Measurements from ENCODE around the gene APOL6.
"Not testable (repeated sequence)": the region's sequence is repeated elsewhere in the genome, so short reads cannot be mapped to it uniquely, and the experiment has no call there.

Gene APOL6

DNA sequence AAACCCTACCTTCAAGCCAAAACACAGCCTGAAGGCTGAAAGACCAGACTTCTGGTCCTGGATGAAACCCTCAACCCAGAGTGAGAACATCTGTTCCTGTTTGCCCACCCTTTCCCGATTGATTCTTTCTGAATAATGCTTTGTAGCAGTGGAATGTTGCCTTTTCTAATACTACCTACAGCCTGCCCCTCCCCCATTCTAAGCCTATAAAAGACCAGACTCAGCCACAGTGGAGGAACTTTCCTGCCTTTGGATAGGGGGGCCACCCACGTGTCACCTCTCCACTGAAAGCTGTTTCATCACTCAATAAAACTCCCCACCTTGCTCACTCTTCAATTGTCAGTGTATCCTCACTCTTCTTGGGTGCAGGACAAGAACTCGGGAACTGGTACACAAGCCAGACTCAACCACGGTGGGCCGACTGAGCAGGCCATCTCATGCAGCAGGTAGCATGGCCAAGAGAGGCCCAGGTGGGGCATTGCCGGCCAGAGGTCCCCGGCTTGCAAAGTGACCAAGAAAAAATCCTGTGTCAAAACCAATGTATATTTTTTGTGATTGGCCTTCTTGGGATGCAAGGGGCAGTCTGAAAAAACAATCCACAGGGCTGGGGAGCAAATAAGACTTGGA is 6.6 kb upstream of the APOL6 start:
- DNase-seq, result no peak

DNA sequence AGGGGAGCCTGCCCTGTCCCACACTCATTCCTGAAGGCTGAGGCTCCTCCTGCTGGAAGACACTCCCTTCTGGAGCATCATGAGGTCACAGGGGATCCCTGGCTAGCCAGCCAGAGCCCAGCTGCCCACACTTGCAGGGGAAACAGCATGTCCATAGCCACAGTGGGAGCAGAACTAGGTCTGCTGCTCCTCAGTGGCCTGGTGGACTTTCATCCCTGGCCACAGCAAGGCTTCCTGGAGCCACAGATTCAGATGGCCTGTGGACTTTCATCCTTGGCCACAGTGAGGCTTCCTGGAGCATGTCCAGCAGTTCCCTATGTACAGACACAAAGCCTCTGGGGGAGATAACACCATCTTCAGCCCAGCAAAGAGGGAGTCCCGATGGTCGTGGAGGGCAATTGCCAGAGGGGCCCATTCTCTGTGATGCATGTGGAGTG is 5.9 kb upstream of the APOL6 start:
- DNase-seq, result no peak

DNA sequence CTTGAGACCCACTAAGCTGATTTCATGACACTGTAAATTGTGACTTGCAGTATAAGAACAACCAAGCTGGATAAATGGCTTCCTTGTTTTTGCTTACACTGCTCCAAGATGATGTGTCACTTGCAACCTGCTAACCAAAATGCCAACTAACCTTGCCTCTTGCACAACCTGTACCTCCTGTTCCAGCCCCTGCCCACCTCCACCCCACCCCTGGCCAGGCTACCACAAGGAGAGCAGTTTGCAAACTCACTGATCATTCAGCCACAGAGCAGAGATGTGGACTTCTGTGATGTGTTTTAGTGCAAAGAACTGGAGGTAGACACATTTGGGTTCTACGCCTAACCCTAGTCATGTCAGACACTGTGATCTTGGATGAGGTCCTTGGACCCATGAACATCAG is 4.3 kb upstream of the APOL6 start:
- DNase-seq, result no peak

DNA sequence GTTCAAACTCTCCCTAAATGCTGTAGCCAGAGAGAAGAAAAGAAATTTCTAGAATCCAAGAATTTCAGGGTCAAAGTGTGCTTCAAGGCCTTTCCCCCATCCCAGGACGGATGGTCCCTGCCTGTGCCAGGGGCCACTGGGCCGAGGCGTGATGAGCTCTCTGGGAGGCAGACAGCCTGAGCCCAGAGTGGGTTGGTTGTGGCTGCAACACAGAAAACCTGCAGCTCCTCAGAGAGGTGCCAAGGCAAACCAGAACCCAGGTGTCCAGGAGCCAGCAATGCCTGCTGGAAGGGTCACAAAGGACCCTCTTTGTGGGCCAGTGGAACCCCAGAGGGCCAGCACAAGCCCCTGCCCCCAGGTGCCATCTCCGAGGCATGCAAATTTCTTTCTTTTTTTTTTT is 2.6 kb upstream of the APOL6 start:
- no peak for DNase-seq

DNA sequence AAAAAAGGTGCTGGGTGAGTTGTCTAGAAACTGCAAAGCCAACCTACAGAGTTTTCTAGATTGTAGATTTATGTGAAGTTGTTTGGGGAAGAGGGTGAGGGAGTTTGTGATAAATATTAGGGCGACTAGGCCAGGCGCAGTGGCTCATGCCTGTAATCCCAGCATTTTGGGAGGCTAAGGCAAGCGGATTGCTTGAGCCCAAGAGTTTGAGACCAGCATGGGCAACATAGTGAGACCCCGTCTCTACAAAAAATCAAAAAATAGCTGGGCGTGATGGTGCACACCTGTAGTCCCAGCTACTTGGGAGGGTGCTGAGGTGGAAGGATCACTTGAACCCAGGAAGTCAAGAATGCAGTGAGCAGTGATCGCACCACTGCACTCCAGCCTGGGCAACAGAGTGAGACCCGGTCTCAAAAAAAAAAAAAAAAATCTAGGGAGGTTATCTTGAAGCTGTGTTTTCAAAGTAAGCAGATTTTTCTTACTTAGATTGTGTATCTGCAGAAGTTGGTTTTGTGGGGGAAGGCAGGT is 844 bp downstream of the APOL6 start:
- DNase-seq, result no peak

DNA sequence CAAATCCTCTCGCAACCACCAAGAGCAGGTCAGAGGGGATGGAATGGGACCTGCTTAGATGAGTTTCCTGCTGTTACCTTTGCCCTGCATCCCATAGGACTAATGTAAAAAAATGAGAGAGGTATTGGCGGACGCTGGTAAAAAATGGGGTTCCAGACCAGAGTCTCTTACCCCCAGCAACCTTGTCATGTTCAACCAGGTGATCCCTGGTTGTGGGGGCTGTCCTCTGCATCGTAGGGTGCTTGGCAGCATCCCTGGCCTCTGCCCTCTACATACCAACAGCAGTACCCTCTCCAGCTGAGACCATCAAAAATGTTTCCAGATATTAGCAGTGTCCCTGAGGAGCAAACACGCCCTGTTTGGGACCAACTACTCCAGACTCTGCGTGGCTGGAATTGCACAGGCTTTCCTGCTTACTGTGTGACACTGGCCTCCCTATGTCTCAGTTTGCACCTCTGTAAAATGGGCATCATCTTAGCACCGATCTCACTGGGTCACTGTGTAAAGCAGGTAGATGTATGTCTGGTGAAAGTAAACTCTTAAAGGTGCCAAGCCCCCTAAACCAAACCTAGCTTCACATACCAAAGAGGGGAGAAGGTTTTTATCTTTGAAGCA is 1.5 kb downstream of the APOL6 start:
- no peak for DNase-seq

DNA sequence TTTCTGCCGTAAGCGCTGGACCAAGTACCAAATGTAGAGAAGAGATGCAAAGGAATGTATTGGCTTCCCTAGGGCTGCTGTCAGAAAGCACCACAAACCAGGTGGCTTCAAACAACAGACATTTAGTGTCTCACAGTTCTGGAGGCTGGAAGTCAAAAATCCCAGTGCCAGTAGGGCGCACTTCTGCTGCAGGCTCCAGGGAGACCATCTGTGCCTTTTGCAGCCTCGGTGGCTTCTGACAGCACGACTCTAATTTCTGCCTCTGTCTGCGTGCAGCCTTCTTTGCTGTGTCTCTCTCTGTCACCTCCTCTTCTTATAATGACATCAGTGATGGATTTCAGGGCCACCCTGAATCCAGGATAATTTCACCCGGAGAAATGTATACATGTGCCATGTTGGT is 2.8 kb downstream of the APOL6 start:
- DNase-seq, result no peak

DNA sequence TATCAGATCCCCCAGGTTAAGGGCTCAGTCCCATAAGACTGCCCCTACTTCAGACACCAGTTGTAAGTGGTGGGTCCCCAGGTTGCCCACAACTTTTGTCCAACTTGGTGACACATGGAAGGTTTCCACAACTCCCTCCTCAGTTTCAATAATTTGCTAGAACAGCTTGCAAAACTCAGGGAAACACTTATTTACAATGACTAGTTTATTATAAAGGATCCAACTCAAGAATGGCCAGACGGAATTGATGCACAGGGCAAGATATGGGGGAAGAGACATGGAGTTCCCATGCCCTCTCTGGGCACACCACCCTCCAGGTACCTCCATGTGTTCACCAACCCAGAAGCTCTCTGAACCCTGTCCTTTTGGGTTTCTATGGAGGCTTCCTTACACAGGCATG is 5.6 kb downstream of the APOL6 start:
- no peak for DNase-seq

DNA sequence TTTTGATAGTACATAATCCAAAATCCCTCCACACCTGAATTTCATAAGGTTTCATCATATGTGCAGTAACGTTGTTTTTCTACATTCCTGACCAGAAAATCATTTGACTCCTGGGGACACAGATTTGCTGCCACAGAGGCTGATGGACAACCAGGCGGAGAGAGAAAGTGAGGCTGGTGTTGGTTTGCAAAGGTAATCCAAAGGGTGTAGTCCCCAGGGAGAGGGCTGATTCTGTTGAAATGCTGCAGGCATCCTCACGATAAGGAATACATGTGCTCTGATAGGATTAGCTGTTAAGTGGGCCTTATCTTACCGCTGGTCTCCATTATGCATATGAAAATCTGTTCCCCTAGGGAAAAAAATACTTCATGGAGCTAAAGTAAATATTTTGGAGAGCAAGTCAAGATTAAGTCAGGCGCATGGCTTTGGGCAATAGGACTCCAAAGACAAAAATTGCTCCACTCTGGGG is 8.1 kb downstream of the APOL6 start:
- DNase-seq, result no peak

DNA sequence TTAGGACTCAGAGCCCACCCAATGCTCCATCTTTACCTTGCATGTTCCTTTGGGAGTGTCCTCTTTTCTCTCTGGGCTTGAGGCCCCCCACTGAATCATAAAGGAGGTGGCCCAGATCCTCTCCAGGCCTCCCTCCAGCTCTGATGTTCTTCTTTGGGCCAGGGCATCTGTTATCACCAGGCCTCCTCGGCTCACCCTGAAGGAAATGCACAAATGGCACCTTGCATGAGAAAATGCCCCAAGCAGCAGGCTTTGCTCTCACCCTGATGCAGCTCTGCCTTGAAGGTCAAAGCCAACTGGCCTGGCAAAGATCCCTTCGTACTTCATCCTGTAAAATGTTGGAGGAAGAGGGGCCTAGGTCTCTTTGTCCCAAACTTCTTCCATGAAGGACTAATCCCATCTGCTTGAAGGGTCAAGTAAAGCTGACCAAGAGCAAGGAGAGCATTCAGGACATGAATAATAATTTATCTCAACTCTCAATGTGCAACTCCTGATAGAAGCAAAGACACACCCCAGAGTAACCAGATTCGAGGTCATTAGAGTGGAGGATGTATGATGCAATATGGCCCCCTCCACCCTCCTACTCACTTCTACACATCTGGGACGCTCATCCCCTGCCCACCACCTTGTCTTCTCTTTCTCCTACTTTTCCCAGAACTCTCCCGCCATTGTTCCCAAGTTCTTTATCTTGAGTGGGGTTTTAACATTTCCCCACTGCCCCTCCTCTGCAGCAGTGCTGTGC is 9.5 kb downstream of the APOL6 start:
- DNase-seq, result no peak

DNA sequence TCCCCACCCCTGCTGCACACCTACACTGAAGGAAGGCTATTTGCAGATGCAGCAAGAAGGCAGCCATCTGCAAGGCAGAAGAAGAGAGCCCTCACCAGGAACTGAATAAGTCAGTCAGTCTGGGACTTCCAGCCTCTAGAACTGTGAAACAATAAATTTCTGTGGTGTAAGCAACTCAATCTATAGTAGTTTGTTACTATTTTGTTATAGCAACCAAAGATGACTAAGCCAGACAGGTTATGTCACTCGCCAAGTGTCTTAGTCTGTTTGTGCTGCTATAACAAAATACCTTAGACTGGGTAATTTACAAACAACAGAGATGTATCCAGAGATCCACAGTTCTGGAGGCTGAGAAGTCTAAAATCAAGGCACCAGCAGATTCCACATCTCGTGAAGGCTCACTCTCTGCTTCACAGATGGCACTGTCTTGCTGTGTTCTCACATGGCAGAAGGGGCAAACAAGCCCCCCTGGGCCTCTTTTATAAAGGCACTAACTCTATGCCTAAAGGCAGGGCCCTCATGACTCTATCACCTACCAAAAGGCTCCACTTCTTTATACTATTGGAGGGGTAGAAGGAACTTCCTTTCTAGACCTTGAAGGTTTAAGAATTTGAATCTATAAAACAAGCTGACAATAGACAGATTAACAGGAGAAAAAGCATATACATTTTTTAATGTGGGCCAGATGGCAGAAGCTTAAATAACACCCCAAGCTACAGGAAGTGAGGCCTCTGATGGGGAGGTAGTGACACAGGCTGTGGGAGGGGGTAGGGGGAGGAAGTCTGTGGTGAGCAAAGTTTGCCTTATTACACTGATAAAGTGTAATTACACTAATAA is 12.3 kb downstream of the APOL6 start:
- DNase-seq, result peak; percentile 61 to 65

DNA sequence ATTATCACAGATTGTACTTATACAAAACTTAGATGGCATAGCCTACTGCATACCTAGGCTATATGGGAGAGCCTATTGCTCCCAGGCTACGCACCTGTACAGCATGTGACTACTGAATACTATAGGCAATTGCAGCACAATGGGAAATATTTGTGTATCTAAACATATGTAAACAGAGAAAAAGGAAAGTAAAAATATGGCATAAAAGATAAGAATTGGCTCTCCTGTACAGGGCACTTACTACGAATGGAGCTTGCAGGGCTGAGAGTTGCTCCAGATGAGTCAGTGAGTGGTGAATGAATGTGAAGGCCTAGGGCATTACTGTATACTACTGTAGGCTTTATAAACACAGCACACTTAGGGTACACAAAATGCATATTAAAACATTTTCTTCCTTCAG is 13.2 kb downstream of the APOL6 start:
- no peak for DNase-seq

DNA sequence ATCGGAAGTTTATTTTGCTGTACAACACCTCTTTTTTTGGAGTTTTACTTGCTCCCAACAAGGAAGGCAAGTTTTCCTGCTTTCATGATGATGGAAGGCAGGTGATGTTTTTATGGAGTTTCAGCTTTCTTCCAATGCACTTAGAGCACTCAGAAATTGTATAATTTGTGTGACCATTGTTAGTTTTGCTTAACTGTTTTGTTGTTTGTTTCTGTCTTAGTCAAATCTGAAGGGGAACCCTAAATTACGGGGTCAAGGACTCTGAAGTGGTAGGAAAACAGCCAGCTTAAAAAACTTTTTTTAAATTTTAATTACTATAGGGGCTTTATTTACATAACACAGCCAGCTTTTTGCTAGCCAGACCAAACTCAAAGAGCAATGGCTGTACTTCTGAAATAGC is 14.7 kb downstream of the APOL6 start:
- DNase-seq, result no peak

DNA sequence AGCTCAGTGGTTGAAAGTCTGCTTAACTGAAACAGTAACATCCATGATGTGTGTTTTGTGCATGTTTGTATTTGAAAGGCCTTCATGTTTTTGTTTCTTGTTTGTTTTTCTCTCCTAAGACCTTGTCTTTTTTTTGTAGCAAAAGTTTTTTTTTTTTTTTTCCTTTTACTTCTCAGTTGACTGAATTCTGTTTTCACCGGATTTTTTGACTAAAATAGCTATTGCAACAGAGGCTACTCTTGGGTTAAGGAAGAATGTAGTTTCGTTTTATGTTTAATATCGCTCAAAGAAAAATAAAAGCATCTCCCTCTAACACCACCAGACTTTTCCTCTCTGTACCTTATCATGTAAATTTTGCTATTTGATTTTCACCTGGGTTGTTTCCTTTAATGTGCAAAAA is 15.1 kb downstream of the APOL6 start:
- DNase-seq, result no peak

DNA sequence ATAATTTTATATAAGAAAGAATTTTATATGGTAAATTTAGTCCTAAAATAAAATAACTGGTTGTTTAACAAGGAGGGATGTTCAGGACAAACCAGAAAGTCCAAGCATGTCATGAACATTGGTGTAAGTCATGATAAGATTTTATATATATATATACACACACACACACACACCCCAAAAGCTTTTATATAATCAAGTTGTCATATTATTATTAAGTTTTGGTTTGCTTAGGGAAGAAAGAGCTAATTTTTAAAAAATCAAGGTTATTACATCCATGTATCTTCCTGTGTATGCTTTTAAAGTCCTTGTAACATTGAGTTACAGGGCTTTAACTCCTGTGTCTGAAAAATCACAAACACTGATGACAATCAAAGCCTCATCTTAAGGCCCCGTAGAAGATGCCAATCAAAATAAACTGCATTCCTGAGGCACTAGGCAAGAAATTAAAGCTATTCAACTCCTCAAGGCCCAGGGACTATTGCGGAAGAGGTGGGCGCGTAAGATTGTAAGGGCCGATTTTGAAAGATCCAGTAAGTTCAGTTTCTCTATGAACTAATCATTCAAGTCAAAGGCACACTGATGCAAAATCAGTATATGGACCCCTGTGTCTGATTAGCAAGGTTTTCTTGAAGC is 16.8 kb downstream of the APOL6 start:
- no peak for DNase-seq

DNA sequence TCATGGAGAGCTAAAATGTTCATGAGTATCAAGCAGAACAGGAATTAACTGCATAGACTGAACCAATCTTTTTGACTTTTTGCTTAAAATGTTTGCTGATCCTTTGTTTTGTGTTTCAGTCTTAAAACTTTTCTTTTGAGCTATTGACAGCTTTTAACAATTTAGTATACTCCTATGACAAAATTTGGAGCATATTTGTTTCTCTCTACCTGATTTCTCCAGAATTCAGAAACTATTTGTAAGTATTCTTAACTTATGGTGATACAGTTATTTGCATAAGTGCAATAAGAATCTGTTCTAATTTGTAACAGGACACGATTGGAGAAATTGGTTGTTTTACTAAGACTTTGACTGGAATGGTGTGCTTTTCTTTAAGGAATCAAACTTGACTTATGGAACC is 18.5 kb downstream of the APOL6 start:
- DNase-seq, result not testable (repeated sequence)

DNA sequence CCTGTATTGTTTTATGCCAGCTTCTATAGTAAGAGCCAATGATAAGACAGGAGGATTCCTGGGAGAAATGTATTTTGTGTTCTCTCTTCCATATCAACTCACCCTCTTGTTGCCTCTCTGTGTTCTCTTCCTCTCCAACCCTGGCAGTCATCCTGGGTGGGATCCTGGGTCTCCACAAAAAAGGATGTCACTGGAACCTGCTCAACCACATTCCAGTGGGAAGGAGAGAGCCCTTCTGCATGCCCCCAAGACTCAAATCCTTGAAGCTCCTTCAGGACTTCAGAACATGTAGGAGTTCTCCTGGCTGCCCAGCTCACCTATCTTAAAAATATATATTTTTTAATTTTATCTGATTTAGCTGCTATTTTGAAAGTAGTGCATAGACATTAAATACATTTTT is 26.1 kb downstream of the APOL6 start:
- DNase-seq, result no peak

DNA sequence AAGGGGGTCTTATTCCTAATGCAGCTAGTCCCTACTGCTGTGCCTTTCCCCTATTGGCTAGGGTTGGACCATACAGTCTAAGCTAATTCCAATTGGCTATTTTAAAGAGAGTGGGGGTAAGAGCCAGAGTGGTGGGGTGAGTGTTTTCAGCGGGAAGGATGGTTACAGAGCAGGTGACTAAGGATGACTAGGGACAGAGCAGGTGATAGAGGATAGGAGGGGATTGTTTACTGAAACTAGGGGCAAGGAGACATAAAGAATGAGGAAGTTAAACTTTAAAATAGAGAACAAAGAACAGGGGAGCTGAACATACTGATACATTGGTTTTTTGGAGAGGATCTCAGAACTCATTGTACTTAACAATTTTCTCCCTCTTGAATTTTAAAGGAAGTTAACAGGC is 27.8 kb downstream of the APOL6 start:
- DNase-seq, result not testable (repeated sequence)

DNA sequence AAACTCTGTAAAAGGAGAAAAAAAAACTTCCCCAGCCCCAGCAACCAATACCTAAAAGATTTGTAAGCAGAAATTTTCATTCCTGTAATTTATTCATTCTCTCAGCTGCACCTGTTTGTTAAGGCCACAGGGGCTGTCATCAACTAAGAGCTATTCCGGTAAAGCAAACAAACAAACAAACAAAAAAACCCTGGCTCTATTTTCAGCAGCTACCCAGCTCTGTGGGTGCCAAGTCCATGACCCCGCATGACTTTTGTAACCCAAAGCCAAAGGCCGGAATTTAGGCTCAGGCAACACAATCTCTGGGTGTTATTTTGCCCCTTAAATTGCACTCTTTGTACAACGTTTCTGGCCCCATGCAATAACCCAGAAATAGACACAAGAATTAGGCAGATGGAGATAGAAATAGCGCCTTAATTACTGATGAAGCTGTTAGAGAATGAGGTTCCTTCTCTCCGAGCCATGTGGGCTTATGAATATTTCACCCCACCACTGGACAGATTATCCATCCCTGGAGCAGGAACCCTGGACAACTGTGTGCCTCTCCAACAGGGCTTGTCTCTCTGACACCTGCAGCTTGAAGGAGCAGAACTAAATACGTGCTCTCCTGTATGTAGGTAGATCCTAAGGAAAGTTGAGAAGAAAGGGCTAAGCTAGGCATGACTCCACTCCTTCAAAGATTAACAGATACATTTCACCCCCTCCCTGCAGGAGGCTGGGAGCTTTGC is 29.4 kb downstream of the APOL6 start:
- no peak for DNase-seq

DNA sequence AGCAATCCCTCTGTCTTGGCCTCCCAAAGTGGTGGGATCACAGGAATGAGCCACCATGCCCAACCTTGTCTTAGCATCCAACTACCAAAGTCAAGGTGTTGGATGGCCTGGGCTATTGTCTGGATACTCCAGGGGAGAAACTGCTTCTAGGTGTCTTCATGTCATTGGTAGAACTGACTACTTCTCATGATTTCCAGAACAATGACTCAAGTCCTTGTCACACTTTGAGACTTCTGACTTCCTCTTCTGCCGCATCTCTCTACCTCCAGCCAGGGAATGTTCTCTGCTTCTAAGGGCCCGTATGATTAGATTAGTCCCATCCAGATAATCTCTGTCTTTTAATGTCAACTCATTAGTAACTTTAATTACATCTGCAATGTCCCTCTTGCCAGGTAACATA is 30.6 kb downstream of the APOL6 start:
- DNase-seq, result no peak

DNA sequence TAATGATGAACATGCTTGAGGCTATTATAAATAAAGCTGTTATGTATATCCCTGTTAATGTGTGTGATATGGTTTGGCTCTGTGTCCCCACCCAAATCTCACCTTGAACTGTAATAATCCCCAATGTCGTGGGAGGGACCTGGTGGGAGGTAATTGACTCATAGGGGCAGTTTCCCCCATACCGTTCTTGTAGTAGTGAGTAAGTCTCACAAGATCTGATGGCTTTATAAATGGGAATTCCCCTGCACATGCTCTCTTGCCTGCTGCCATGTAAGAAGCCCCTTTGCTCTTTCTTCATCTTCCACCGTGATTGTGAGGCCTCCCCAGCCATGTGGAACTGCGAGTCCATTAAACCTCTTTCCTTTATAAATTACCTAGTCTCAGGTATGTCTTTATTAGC is 31.2 kb downstream of the APOL6 start:
- DNase-seq, result peak; percentile 51 to 56

Data from activated CD4-positive, alpha-beta T cell treated with anti-CD3 and anti-CD28 coated beads, Interleukin-2, amount 50 U/mL, for 4 hours (primary cell).